Activated gamma-delta T cell treated with anti-CD3 and anti-CD28 coated beads, Interleukin-2, amount 50 U/mL, for 16 hours (primary cell): ENCODE data around the gene CNTNAP3B.
"Not testable (repeated sequence)": the region's sequence is repeated elsewhere in the genome, so short reads cannot be mapped to it uniquely, and the experiment has no call there.

Experiments used
- DNase-seq: peaks from one replicate; pipeline ENCODE4 v3.0.0-alpha.2; 2020; ENCODE audit warnings: low read depth

Gene CNTNAP3B

GRCh38 chr9:42129073-42129729, at the start of gene CNTNAP3B:
Gene CNTNAP3B, minus strand, starts transcription at chr9:42129426. Its CDS starts 332 bp downstream, at chr9:42129094.
- not testable (repeated sequence) for DNase-seq

- not testable (repeated sequence) for DNase-seq
Measured at GRCh38 chr9:42160299-42160698, 31.1 kb upstream of the CNTNAP3B start.

GRCh38 chr9:42127056-42127841, 2.0 kb downstream of the CNTNAP3B start:
- not testable (repeated sequence) for DNase-seq

GRCh38 chr9:42121007-42121406, 8.2 kb downstream of the CNTNAP3B start:
- not testable (repeated sequence) for DNase-seq

GRCh38 chr9:42095929-42096328, 33.3 kb downstream of the CNTNAP3B start:
- DNase-seq = not testable (repeated sequence)

- not testable (repeated sequence) for DNase-seq
Measured at GRCh38 chr9:42084559-42084952, 44.7 kb downstream of the CNTNAP3B start.

GRCh38 chr9:42083877-42084558, 45.2 kb downstream of the CNTNAP3B start:
- not testable (repeated sequence) for DNase-seq

GRCh38 chr9:42080376-42080775, 48.9 kb downstream of the CNTNAP3B start:
- DNase-seq = not testable (repeated sequence)

GRCh38 chr9:42074868-42075267, 54.4 kb downstream of the CNTNAP3B start:
- DNase-seq = not testable (repeated sequence)

GRCh38 chr9:42071026-42071425, 58.2 kb downstream of the CNTNAP3B start:
- DNase-seq = not testable (repeated sequence)

GRCh38 chr9:42070035-42070799, 59.0 kb downstream of the CNTNAP3B start:
- DNase-seq = not testable (repeated sequence)

GRCh38 chr9:42053874-42054273, 75.4 kb downstream of the CNTNAP3B start:
- DNase-seq = not testable (repeated sequence)

- not testable (repeated sequence) for DNase-seq
Measured at GRCh38 chr9:42050701-42051100, 78.5 kb downstream of the CNTNAP3B start.

GRCh38 chr9:42044422-42045010, 84.7 kb downstream of the CNTNAP3B start:
- DNase-seq = not testable (repeated sequence)

- DNase-seq = not testable (repeated sequence)
Measured at GRCh38 chr9:42033541-42033940, 95.7 kb downstream of the CNTNAP3B start.

GRCh38 chr9:42020639-42021038, 108.6 kb downstream of the CNTNAP3B start:
- DNase-seq = not testable (repeated sequence)

GRCh38 chr9:42018220-42018922, 110.9 kb downstream of the CNTNAP3B start:
- not testable (repeated sequence) for DNase-seq

- DNase-seq = not testable (repeated sequence)
Measured at GRCh38 chr9:42014317-42014716, 114.9 kb downstream of the CNTNAP3B start.

GRCh38 chr9:41991607-41992006, 137.6 kb downstream of the CNTNAP3B start:
- DNase-seq = not testable (repeated sequence)

GRCh38 chr9:41980271-41980670, 149.0 kb downstream of the CNTNAP3B start:
- DNase-seq = not testable (repeated sequence)
